GM19467 (cell line): ENCODE data around the gene JAZF1.

Experiments used
- ATAC-seq: cut with Tn5 transposase; IDR thresholded peaks from one replicate; pipeline ENCODE4 v1.9.1; 2021; ENCODE audit warnings: mild to moderate bottlenecking, moderate library complexity; ENCODE audit not compliant: unreplicated experiment

JAZF1 gene

DNA sequence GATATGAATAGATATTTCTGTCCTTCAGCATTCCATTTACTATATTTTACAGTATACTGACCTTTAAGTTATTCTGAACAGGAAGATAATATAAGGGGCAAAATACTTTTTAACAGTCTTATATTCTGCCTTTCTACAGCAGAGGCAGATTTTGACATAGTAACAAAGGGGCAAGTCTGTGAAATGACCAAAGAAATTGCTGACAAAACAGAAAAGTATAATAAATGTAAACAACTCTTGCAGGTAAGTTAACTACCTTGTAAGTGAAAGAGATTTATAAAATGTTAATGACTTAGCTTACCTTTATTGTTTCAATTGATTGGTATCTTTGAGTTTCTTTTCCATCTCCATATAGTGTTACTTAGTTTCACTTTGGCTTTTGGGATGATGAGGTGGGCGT, 384.6 kb downstream of the JAZF1 start:
- no peak for ATAC-seq

DNA sequence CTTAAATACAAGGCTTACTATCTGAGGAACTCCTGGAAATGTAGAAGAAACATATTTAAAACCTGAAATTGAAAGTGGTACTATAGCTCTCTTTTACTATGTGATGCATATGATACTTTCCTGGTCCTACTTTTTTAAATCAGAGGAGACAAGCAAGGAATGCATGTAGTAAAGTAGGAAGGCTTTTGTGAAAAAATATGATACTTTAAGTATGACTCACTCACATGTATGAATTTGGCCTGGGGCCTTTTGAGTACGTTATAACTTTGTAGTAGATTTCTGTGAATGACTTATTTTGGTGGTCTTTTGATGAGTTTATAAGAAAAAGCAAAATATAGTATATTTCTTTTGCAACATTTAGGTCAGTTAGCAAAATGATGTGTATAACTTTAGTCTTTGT, 386.8 kb downstream of the JAZF1 start:
- no peak for ATAC-seq

DNA sequence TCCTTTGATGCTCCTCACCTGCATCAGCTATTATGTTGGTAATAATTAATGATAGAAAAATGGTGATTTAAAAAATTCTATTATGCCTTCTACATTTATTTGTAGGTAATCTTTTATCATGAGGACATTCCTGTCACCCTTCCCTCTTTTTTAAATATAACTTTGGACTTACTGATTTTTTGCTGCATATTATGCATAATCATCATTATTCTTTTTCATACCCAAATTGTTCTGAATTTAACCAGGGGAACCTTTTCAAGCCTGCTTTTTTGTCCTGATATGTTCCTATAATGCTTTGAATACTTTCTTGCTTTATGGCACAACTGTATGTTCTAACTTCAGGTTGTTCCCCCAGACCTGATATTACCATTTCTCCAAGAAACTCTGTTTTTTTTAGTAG, 392.2 kb downstream of the JAZF1 start:
- no peak for ATAC-seq

DNA sequence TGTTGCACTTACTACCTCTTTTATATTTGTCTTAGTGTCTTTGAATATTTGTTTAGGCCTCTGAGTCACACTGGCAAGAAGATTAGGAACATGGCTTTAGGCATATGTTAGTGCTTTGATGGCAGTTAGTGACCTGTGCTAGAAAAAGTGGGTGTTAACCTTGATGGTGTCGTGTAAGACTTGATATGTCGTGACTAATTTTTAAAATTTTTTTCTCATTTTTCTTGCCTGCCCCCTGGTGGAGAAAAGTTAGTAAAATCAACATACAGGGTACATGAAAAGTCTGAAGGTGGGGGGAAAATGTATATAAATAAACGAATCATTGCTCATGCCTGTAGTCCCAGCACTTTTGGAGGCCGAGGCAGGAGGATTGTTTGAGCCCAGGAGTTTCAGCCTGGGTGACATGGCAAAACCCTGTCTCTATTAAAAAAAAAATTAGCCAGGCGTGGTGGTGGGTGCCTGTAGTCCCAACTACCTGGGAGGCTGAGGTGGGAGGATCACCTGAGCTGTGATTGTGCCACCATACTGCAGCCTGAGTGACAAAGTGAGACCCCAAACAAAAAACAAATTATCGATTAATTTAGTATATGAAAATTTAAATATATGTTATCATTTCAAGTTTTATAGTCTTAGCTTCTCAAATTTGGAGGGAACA, 396.1 kb downstream of the JAZF1 start:
- ATAC-seq: no peak

DNA sequence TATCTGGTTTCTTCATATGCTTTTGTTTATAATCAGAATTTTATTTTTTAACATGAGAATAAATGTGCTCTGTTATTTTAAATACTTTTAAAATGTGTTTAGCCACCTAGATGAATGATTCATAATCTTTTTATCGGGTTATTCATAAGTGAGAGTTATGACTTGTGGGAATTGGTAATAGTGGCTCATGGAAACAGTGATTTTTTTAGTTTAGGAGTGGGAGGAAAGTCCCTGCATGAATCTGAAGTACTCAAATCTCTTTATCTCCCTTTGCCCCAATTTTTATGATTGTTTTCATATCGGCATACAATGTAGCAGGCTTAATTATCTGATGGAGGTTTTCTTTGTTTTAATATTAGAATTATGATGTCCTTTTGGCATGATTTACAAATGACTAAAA, 397.7 kb downstream of the JAZF1 start:
- ATAC-seq: no peak

- ATAC-seq: no peak
Observed at GRCh38 chr7:27781188-27781587, 399.4 kb downstream of the JAZF1 start.
